HCT116 (cell line): ENCODE data around the gene KANSL3. TPM values are rescaled to one million over a fixed set of nuclear protein-coding genes. Genes with fewer than 3 reads are reported as not detected.

ENCODE experiments used
- ATAC-seq: fragments of 200-7000 bp; cut with Tn5 transposase; 2 replicates; pipeline ENCODE4 v1.9.1; 2020; ENCODE audit warnings: mild to moderate bottlenecking, moderate library complexity
- BruUV-seq: library from RNA; stranded (reverse); fragments of 400-500 nt; replicated peaks from 2 replicates; lab custom pipeline; 2021; lab: Mats Ljungman, UMichigan
- CTCF ChIA-PET: fragments of 300-600 bp; sonication (Branson Sonifier 250); formaldehyde crosslinking; loops from one replicate; lab custom pipeline; 2021; ENCODE audit warnings: antibody characterized with exemption; lab: Charles Lee
- POLR2A ChIA-PET: fragments of 300-600, 350-600 bp; sonication (Branson Sonifier 250); formaldehyde crosslinking; loops from one replicate; lab custom pipeline; 2021; ENCODE audit warnings: antibody characterized with exemption; lab: Charles Lee
- RAD21 ChIA-PET, 2 experiments: fragments of 300-600 bp; sonication (Branson Sonifier 250); formaldehyde crosslinking; loops; one replicate each; lab custom pipeline; 2023; ENCODE audit warnings: low total read pairs in 2 of 2; ENCODE audit not compliant: uncharacterized antibody in 2 of 2, unreplicated experiment in 2 of 2, low non-redundant PET in 1 of 2; lab: Charles Lee
- DNase-seq: peaks from one replicate; pipeline ENCODE4 v3.0.0-alpha.2; 2010; ENCODE audit warnings: low read depth, low spot score
- H2AFZ ChIP-seq: fragments of 200-600 bp; shearing (Covaris generic), sonication (generic); 2 replicates; pipeline ENCODE4 v1.6.1; 2017; ENCODE audit warnings: low read depth, mixed run types, mixed read lengths, antibody characterized with exemption, low read length; ENCODE audit not compliant: poor library complexity, severe bottlenecking
- H3K27ac ChIP-seq: 2 replicates; pipeline ENCODE4 v1.5.1; 2012; ENCODE audit warnings: low read depth, low read length
- H3K27me3 ChIP-seq: fragments of 200-600 bp; sonication (generic); 2 replicates; pipeline ENCODE4 v1.6.1; 2016; ENCODE audit warnings: mixed run types, low read length, mixed read lengths; ENCODE audit not compliant: insufficient read depth
- H3K36me3 ChIP-seq, 2 experiments: fragments of 200-500 bp in 1 of 2; fragments of 200-600 bp in 1 of 2; sonication (Bioruptor generic) in 1 of 2; sonication (generic) in 1 of 2; 2 replicates each; pipeline versions ENCODE4 v1.5.1 to v1.6.1; 2014 to 2016; ENCODE audit warnings: low read length in 2 of 2, inconsistent platforms in 1 of 2, mixed read lengths in 1 of 2, mixed run types in 1 of 2; ENCODE audit not compliant: insufficient read depth in 2 of 2, control insufficient read depth in 1 of 2
- H3K4me1 ChIP-seq, 2 experiments: fragments of 200-600 bp in 1 of 2; sonication (generic) in 1 of 2; 2 replicates each; pipeline versions ENCODE4 v1.5.1 to v1.6.1; 2012 to 2017; ENCODE audit warnings: low read length in 2 of 2, inconsistent platforms in 1 of 2, mild to moderate bottlenecking in 1 of 2, mixed read lengths in 1 of 2, mixed run types in 1 of 2, moderate library complexity in 1 of 2; ENCODE audit not compliant: insufficient read depth in 2 of 2, control insufficient read depth in 1 of 2
- H3K4me2 ChIP-seq: fragments of 200-600 bp; sonication (generic); 2 replicates; pipeline ENCODE4 v1.6.1; 2017; ENCODE audit warnings: mixed run types, low read length, mixed read lengths
- H3K4me3 ChIP-seq, 2 experiments: fragments of 200-600 bp in 1 of 2; sonication (generic) in 1 of 2; replicated peaks in 1 of 2; 2 replicates each; pipeline ENCODE4 v1.5.1; 2011 to 2016; ENCODE audit warnings: low read length in 2 of 2, control low read depth in 1 of 2, low read depth in 1 of 2, mild to moderate bottlenecking in 1 of 2, mixed read lengths in 1 of 2, mixed run types in 1 of 2
- H3K79me2 ChIP-seq: fragments of 200-600 bp; sonication (generic); 2 replicates; pipeline ENCODE4 v1.6.1; 2017; ENCODE audit warnings: mild to moderate bottlenecking, mixed run types, low read length, moderate library complexity, mixed read lengths; ENCODE audit not compliant: insufficient read depth
- H3K9ac ChIP-seq: fragments of 200-600 bp; sonication (generic); 2 replicates; pipeline ENCODE4 v1.6.1; 2016; ENCODE audit warnings: low read length, mixed read lengths
- H3K9me2 ChIP-seq: fragments of 200-600 bp; sonication (generic), shearing (Covaris generic); 2 replicates; pipeline ENCODE4 v1.6.1; 2017; ENCODE audit warnings: mixed run types, mild to moderate bottlenecking, moderate library complexity; ENCODE audit not compliant: insufficient read depth
- H3K9me3 ChIP-seq, 2 experiments: fragments of 200-500 bp in 1 of 2; fragments of 200-600 bp in 1 of 2; sonication (Bioruptor generic) in 1 of 2; sonication (generic) in 1 of 2; 2 replicates each; pipeline ENCODE4 v1.6.1; 2014 to 2017; ENCODE audit warnings: low read length in 2 of 2, mixed read lengths in 2 of 2, inconsistent platforms in 1 of 2, low read depth in 1 of 2, mild to moderate bottlenecking in 1 of 2, mixed run types in 1 of 2, moderate library complexity in 1 of 2; ENCODE audit not compliant: control insufficient read depth in 1 of 2, insufficient read depth in 1 of 2
- H4K20me1 ChIP-seq: fragments of 200-600 bp; sonication (generic), shearing (Covaris generic); 2 replicates; pipeline ENCODE4 v1.6.1; 2017; ENCODE audit warnings: mixed run types, mild to moderate bottlenecking, moderate library complexity; ENCODE audit not compliant: insufficient read depth
- ATF3 ChIP-seq: IDR thresholded peaks from 2 replicates; pipeline ENCODE4 v1.6.1; 2012
- CBX3 ChIP-seq: IDR thresholded peaks from 2 replicates; pipeline ENCODE4 v1.6.1; 2012; ENCODE audit warnings: low read depth
- CEBPB ChIP-seq: IDR thresholded peaks from 2 replicates; pipeline ENCODE4 v1.6.1; 2012; ENCODE audit warnings: low read depth
- EGR1 ChIP-seq: IDR thresholded peaks from 2 replicates; pipeline ENCODE4 v1.6.1; 2012; ENCODE audit warnings: low read depth
- ELF1 ChIP-seq: IDR thresholded peaks from 2 replicates; pipeline ENCODE4 v1.6.1; 2012; ENCODE audit warnings: low read depth, borderline replicate concordance
- EZH2 ChIP-seq: fragments of 200-600 bp; sonication (generic); IDR thresholded peaks from 2 replicates; pipeline ENCODE4 v1.6.1; 2017; ENCODE audit warnings: antibody characterized with exemption, mixed run types
- JUND ChIP-seq: IDR thresholded peaks from 2 replicates; pipeline ENCODE4 v1.6.1; 2012
- REST ChIP-seq: IDR thresholded peaks from 2 replicates; pipeline ENCODE4 v1.6.1; 2012; ENCODE audit warnings: low read depth
- SIN3A ChIP-seq: IDR thresholded peaks from 2 replicates; pipeline ENCODE4 v1.6.1; 2012; ENCODE audit warnings: low read depth
- TCF7L2 ChIP-seq: IDR thresholded peaks from 2 replicates; pipeline ENCODE4 v1.7.0; 2011; ENCODE audit warnings: borderline replicate concordance, inconsistent platforms; ENCODE audit not compliant: insufficient read depth, insufficient read length; ENCODE audit errors: extremely low read depth
- YY1 ChIP-seq: IDR thresholded peaks from 2 replicates; pipeline ENCODE4 v1.6.1; 2011; ENCODE audit warnings: low read length, low read depth, moderate library complexity, mild to moderate bottlenecking; ENCODE audit not compliant: insufficient replicate concordance; ENCODE audit errors: extremely low read depth
- ZNF274 ChIP-seq: fragments of 200-500 bp; sonication (Bioruptor generic); IDR thresholded peaks from 2 replicates; pipeline ENCODE4 v1.6.1; 2014; ENCODE audit warnings: mild to moderate bottlenecking, low read depth, low read length, inconsistent platforms
- intact Hi-C: fragments of 100-400 bp; cut with micrococcal nuclease; formaldehyde crosslinking; loops from 2 replicates; pipeline ENCODE4 v1.10.0; 2022
- total RNA-seq: library from RNA; stranded (reverse); gene quantifications from one replicate; pipeline ENCODE4 v1.2.1, GENCODE V29; 2021; ENCODE audit not compliant: unreplicated experiment

The KANSL3 gene
- total RNA-seq, 1 experiment from 2014 or later, result 35.8 TPM

GRCh38 chr2:96642564-96643360, 4.7 kb upstream of the KANSL3 start, which contains the start of gene FER1L5:
FER1L5 (plus strand) TSS chr2:96642764; CDS start chr2:96642837, 73 bp downstream.
- no peaks in the 10 kb centered on the region for H3K9me2 ChIP-seq
- no peak for TF ChIP-seq CEBPB
- no peak for TF ChIP-seq EGR1
- TF ChIP-seq SIN3A, result no peak
- TF ChIP-seq TCF7L2, result no peak
- TF ChIP-seq REST, result no peak
- TF ChIP-seq CBX3, result no peak
- TF ChIP-seq ZNF274, result no peak
- TF ChIP-seq JUND, result no peak
- no peak for TF ChIP-seq ELF1
- TF ChIP-seq YY1, result no peak
- no peak for TF ChIP-seq ATF3
- no peak for TF ChIP-seq EZH2
- H3K9me3 ChIP-seq, result no peaks in the 10 kb centered on the region
- DNase-seq (peak; percentile 31), ATAC-seq (peak; percentile 37)
- peak within 1 kb of the TSS; percentile 39; the same call in 1 of the 2 replicates for H3K27ac ChIP-seq
- H3K4me1 ChIP-seq, result peaks cover 5 to 19% of the 10 kb centered on the region in 2 experiments; a peak in 3 of 4 replicates
- no peak within 1 kb of the TSS for H2AFZ ChIP-seq
- peak within 1 kb of the TSS; percentile 78 for H3K4me2 ChIP-seq
- POLR2A ChIA-PET, result no interaction called here
- intact Hi-C loops, result no loop called here
- peak within 1 kb of the TSS; percentile 54 for H3K9ac ChIP-seq
- peaks cover under 1% of the 10 kb centered on the region for H3K79me2 ChIP-seq
- CTCF ChIA-PET, result no interaction called here
- H4K20me1 ChIP-seq, result no peaks in the 10 kb centered on the region
- no peaks in the 10 kb centered on the region for H3K36me3 ChIP-seq
- RAD21 ChIA-PET, result no interaction called here
- H3K27me3 ChIP-seq, result no peaks in the 10 kb centered on the region
- TSS peak; percentile 82 for BruUV-seq
- H3K4me3 ChIP-seq, result peak within 1 kb of the TSS; percentile 49 to 56
